ENCODE measurements around the gene ANO6.

- TF ChIP-seq EZH2 (IDR thresholded peaks at IDR 0.05; ENCODE audit: borderline replicate concordance, insufficient read depth, low read depth, low read length, poor library complexity, severe bottlenecking) (no peak), CTCF (IDR thresholded peaks at IDR 0.05) (no peak)
These were observed 6.1 kb upstream of the ANO6 start for GRCh38 chr12:45209784-45210183.

All from B cell (primary cell).